HG03196 (cell line): ENCODE measurements around the gene CERKL.

Experiments used
- ATAC-seq: cut with Tn5 transposase; IDR thresholded peaks from one replicate; pipeline ENCODE4 v1.9.1; 2021; ENCODE audit not compliant: unreplicated experiment

CERKL gene

GRCh38 chr2:181578829-181579228, 78.1 kb downstream of the CERKL start:
- ATAC-seq = no peak

GRCh38 chr2:181576431-181576830, 80.5 kb downstream of the CERKL start:
- no peak for ATAC-seq

DNA sequence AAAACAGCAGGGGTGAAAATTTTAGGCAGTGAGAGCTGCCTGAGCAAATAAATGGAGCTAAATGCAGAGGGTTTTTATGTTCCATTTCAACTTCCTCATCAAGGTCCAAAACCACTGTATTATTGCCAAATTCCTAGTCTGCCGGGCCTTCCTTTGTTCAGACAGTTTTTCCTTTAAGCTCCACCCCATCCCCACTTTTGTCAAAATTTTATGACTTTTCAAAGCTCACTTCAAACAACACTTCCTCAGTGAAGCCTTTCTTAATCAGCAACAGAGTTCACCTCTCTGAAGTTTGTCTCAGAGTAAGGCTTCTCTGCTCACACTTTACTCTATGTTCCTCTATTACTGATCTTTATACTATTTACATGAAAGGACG, 81.3 kb downstream of the CERKL start:
- no peak for ATAC-seq

- no peak for ATAC-seq
These were observed 81.8 kb downstream of the CERKL start for GRCh38 chr2:181575024-181575649.

DNA sequence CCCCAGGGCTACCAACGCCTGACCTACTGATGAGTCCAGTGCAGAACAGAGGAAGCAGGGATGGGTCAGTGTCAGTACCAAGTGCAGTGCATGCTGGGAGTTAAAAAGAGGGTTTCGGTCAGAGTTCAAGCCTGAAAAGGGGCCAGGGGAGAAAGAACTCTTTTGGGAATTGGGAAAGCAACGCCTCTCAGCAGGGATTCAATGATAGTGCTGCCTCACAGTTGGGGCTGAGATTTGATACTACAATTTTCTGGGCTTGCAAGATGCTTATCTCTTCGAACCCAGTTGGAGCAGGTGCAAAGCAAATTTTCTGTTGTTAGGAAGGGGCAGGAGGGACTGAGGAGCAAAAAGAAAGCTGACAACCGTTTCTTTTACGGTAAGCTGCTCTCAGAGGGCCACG, 82.6 kb downstream of the CERKL start:
- no peak for ATAC-seq

DNA sequence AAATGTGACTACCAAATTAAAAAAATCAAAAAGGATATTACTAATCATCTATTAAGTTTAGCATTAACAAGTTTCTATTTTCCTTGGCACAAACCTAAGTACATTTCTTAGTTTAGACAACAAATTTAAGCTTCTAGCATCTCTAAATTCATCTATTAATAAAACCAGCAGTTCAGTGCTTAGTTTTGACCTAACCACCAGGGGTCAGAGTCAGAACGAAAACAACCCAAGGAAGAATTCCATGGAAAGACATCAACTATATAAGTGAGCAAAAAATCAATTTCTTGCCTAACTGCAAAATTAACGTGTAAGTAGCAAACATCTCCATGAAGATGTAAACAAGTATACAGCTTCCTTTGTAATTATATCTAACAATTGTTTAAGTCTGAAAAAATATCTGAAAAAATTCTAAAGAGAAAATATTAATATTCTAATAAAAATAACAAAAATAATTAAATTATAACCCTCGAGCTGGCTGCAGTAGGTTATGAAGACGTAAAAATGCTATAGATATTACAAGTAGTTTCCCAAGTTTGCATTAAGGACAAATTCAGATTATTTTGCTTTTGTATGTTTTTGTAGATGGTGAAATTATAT, 83.7 kb downstream of the CERKL start:
- no peak for ATAC-seq

DNA sequence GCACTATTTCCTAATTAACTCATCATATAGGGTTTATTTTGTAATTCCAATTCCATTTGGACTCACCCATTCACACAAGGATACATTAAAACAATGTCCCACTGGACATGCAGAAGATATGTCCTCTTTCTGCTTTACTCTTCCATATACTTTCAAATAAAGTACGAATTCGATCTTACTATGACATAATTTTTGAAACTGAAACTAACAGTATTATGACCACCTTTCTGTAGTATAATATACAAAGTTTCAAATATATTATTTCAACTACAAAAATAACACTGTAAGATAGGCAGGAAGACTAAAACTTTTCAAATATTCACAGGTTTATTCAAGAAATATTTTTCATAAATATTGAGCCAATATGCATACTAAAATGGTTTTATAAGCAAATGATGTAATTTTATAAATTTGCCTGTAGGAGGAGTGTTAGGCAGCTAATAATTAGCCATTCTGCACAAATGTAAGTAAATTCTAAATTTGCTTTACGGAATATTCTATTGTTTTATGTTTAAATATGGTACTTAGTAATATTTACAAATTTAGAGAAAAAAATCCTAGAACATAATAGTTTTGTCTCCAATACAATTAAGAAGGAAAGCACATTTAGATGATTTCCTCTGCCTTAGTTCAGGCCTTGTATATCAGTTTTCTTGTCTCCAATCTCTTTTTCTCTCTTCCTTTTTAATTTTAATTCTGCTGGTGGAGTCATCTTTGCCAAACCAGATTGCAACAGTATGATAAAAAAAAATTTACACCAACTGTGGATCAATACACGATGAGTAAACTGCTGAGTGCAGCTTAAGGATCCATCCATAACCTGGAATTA, 85.9 kb downstream of the CERKL start:
- ATAC-seq = no peak

GRCh38 chr2:181570059-181570458, 86.8 kb downstream of the CERKL start:
- ATAC-seq = no peak

DNA sequence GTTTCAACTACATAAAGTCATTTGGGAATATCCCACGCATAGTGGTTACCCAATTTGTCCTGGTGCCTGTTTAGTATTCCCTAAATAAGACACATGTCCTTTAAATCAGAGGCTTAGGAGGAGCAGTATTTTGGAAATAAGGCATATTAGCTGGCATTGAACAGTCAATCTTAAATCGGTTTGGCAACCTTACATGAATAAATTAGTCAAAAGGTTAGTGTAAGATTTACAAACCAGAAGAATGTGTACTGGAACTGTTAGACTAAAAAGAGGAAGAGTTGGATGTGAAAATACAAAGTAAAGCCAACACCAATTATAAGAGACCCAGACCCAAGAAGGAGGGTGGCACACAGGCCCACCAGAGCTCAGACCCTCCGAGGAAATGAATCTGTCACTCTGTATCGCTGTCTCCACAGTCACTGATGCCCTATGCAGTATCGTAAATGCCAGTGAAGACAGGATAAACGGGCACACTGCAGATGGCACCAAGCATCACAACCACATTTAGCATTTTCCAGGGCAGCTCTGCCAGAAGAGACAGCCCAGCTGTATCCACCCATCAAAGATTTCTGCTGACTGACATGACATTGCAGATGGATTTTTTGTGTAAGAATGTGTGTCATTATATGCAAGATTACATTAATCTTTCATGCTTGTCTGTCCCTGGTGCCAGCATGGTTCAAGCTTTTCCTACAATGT, 90.4 kb downstream of the CERKL start:
- ATAC-seq = no peak

DNA sequence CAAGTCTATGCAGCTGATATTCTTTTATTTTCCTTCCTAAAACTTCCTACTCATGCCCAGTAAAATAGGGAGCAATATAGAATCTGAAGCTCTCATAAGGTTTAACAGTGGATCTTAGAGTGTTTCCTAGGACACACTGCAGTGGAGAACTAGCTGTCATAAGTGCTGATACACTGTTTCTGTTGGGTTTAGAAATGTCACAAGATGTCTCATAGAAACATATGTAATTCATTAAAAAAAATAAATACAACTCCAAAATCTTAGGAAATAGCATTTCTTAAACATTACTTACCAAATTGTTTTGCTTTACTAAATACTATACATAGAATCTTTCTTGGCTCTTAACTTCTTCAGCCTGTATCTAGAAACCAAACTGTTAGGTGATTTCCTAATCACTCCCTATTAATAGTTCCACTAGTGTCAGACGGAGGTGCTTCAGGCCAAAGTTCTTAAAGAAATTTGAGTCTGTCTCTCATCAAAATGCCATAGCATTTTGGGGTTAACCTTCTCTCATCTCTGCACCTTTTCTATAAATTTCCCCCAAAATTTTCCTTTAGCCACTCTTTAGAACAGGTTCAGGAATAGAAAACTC, 93.7 kb downstream of the CERKL start:
- no peak for ATAC-seq

GRCh38 chr2:181558371-181558770, 98.5 kb downstream of the CERKL start:
- ATAC-seq = no peak

- ATAC-seq = no peak
These were observed 102.7 kb downstream of the CERKL start for GRCh38 chr2:181554061-181554830.

GRCh38 chr2:181553244-181553643, 103.7 kb downstream of the CERKL start:
- ATAC-seq = no peak

DNA sequence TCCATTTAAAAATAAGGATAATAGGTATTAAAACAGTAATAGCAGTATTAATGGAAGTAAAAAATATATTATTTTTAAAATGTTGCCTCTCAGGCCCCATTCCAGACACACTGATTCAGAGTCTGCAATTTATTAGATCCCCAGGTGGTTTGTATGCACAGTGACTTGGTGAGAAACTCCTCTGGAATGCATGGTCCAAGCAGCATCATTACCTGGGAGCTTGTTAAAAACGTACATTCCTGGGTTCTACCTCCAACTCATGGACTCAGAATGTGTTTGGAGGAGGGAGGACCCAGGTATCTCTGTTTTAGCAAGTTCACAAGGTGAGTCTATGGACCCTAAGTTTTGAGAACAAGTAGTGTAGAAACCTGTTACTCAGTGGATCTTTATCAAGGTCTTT, 104.1 kb downstream of the CERKL start:
- no peak for ATAC-seq

DNA sequence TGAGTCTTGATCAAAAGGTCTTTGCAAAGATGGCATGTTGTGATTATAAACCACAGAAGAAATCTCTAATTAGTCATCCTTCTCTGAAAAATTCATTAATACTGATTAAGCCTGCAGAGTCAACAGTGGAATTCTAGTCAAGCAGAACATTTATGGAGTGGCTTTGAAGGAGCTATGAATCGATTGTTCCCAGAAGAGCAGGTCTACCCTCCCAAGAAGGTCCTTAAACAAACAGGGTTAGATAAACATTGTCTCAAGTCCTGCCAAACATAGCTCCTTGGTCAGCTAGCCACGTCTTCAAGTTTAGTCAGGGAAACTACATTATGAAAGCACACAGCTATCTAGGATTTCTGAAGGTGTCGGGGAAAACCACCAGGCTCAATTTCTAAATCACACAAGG, 110.8 kb downstream of the CERKL start:
- ATAC-seq = no peak

- ATAC-seq = no peak
These were observed 114.7 kb downstream of the CERKL start for GRCh38 chr2:181542170-181542569.

DNA sequence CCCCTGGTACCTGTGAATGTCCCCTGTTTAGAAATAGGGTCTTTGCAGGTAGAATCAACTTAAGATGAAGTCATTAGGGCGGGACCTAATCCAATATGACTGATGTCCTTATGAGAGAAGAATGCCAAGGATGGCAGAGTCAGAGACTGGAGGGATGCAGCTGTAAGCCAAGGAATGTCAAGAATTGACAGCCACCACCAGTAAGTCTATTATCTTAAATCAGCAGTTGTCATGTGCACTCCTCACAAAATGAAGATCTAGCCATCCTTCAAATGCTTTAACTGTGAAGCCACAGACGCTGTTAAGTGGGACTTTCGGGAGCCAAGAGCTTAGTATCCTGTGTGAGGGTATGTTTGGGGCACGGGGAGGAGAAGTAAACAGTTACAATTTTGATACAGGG, 116.5 kb downstream of the CERKL start:
- ATAC-seq = no peak

DNA sequence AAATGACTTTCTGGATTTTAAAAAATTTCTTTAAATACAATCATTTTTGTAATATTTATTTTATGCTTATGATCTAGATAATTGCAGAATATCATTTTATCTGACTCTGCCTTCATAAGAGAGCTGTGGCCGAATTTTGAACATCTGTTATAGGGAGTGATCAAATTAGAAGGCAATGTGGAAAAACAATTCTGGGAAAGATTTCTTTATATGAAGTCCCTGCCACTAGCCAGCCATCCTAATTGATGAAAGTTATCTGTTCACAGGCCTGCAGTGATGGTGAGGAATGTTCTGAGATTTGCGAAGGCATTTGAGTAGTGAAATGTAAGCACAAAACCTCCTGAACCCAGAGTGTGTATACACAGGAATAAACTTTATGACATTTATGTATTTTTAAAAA, 120.2 kb downstream of the CERKL start:
- ATAC-seq = no peak

GRCh38 chr2:181528441-181528840, 128.5 kb downstream of the CERKL start:
- no peak for ATAC-seq

- no peak for ATAC-seq
These were observed 129.8 kb downstream of the CERKL start for GRCh38 chr2:181527058-181527457.

GRCh38 chr2:181526014-181526413, 130.9 kb downstream of the CERKL start:
- no peak for ATAC-seq
